H1 (cell line): ENCODE data around the gene FGR. TPM values are rescaled to one million over a fixed set of nuclear protein-coding genes. Genes with fewer than 3 reads are reported as not detected.

Source experiments
- BRCA1 ChIP-seq: IDR thresholded peaks from 2 replicates; pipeline ENCODE4 v1.6.1; 2012; ENCODE audit warnings: low read depth, low read length, improper control_type of control experiment
- CREB1 ChIP-seq: IDR thresholded peaks from 2 replicates; pipeline ENCODE4 v1.6.1; 2012; ENCODE audit warnings: inconsistent platforms
- EGR1 ChIP-seq: IDR thresholded peaks from 2 replicates; pipeline ENCODE4 v1.6.1; 2011; ENCODE audit warnings: low read depth, low read length, borderline replicate concordance
- EP300 ChIP-seq, 2 experiments: IDR thresholded peaks; 1 replicate in 1 of 2; 2 replicates in 1 of 2; pipeline ENCODE4 v1.6.1; 2011 to 2012; ENCODE audit warnings: low read depth in 2 of 2, low read length in 2 of 2, mild to moderate bottlenecking in 2 of 2, borderline replicate concordance in 1 of 2, inconsistent platforms in 1 of 2, moderate library complexity in 1 of 2
- TAF1 ChIP-seq: IDR thresholded peaks from 2 replicates; pipeline ENCODE4 v1.6.1; 2011; ENCODE audit warnings: mild to moderate bottlenecking, low read depth, low read length
- TEAD4 ChIP-seq: IDR thresholded peaks from 2 replicates; pipeline ENCODE4 v1.6.1; 2012; ENCODE audit warnings: low read depth, low read length, inconsistent platforms, mixed read lengths
- polyA plus RNA-seq, 7 experiments: library from polyadenylated mRNA; depleted of rRNA in 3 of 7; stranded (reverse) in 5 of 7; unstranded in 2 of 7; fragments of >200 nt in 5 of 7; fragments of 200-250 nt in 2 of 7; gene quantifications; 1 replicate in 5 of 7; 2 replicates in 1 of 7; 4 replicates in 1 of 7; pipeline versions ENCODE4 v1.2.1 to v1.2.3, GENCODE V29; 2011 to 2013; ENCODE audit warnings: missing spikeins in 2 of 7, mixed read lengths in 2 of 7
- total RNA-seq: library from RNA; stranded (reverse); fragmentation: NEBNext Ultra II Directional; extraction: Animal tissue kit (Norgen Biotek cat#: 25700); gene quantifications from 2 replicates; pipeline ENCODE4 v1.2.1, GENCODE V29; 2021

FGR gene
- total and polyA plus RNA-seq, 2 of the 8 experiments (the other 6 are each of a cell fraction or from before 2014, with no cell fraction given): 0.22 to 0.95 TPM

GRCh38 chr1:27668808-27669723, 34.1 kb upstream of the FGR start (continued):
- TF ChIP-seq TEAD4: no peak
- no peak for TF ChIP-seq EP300 (IDR thresholded peaks at IDR 0.05; ENCODE audit: borderline replicate concordance in 1 of 2, low read depth in 2 of 2, low read length in 2 of 2)
- no peak for TF ChIP-seq BRCA1
- TF ChIP-seq CREB1: peak; percentile 86
- no peak for TF ChIP-seq EGR1
- TF ChIP-seq TAF1: 0 out of 2 replicates have a peak, but pooled peaks have one; percentile 41
- TF ChIP-seq, all 59 proteins: peak for 7
